Measurements from ENCODE around the gene SACM1L. TPM values are rescaled to one million over a fixed set of nuclear protein-coding genes. Genes with fewer than 3 reads are reported as not detected.
A peak's percentile ranks its signal among the peaks of the same experiment; 100 is the strongest.

SACM1L gene
- total and polyA plus RNA-seq, 2 of the 13 experiments (the other 11 are each of a cell fraction or from before 2014, with no cell fraction given): 15.1 to 27.8 TPM

DNA sequence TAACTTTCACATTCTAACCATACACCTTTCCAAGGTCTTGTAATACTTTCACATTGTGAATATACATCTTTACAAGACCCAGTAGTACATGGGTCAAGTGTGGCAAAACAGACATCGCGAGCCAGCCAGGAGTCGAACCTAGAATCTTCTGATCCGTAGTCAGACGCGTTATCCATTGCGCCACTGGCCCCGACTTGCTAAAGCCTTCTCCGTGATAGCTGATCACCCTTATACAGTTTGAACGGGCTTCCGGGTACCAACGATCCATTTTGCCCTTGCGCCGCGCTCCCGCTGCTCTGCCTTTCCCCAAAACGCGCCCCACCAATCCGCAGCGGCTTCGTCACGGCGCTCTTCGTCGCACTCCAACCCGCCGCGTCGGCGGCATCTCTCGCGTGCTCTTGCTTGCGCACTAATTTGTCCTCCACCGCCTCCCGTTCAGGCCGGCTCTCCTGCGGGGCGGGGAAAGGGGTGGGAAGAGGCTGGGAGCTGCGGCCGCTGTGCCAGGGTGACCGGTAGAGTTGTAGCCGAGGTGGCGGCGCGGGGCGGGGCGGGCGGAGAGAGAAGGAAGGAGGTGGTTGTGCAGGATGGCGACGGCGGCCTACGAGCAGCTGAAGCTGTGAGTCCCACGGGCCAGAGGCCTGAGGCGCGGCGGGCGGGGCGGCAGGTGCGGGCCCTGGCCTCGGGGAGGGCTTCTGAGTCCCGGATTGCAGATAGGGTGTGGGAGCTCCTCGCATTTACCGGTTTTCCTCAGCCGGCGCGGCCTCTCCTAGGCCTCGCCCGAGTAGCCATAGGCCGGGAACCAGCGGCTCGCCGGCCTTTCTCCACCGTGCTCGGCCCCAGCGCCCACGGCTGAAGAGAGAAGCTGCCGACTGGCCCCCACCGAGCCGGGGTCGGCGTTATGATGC is at the start of gene SACM1L (continued):
- TF ChIP-seq, protein P1, sequence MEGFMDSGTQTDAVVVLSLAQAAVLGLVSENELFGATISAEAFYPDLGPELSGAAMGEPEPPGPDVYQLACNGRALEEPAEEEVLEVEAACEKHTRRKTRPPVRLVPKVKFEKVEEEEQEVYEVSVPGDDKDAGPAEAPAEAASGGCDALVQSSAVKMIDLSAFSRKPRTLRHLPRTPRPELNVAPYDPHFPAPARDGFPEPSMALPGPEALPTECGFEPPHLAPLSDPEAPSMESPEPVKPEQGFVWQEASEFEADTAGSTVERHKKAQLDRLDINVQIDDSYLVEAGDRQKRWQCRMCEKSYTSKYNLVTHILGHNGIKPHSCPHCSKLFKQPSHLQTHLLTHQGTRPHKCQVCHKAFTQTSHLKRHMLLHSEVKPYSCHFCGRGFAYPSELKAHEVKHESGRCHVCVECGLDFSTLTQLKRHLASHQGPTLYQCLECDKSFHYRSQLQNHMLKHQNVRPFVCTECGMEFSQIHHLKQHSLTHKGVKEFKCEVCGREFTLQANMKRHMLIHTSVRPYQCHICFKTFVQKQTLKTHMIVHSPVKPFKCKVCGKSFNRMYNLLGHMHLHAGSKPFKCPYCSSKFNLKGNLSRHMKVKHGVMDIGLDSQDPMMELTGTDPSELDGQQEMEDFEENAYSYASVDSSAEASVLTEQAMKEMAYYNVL (CRISPR knock-in tag; IDR thresholded peaks at IDR 0.05; ENCODE audit: borderline replicate concordance): peak; percentile 80; the same call in 1 of the 2 replicates
- TF ChIP-seq RBM39 (IDR thresholded peaks at IDR 0.05; ENCODE audit: low read depth, low read length, poor library complexity, severe bottlenecking): peak; percentile 50
- no peak for TF ChIP-seq RFX1 (IDR thresholded peaks at IDR 0.05)
- TF ChIP-seq HNRNPK (IDR thresholded peaks at IDR 0.05; ENCODE audit: low read depth, low read length, poor library complexity, severe bottlenecking): peak; percentile 63
- no peak for TF ChIP-seq AHR (CRISPR knock-in tag; IDR thresholded peaks at IDR 0.05)
- TF ChIP-seq RBFOX2 (IDR thresholded peaks at IDR 0.05; ENCODE audit: low read depth, low read length): peak; percentile 88
- TF ChIP-seq TARDBP (CRISPR knock-in tag; IDR thresholded peaks at IDR 0.05): peak; percentile 61
- TF ChIP-seq, protein P2, sequence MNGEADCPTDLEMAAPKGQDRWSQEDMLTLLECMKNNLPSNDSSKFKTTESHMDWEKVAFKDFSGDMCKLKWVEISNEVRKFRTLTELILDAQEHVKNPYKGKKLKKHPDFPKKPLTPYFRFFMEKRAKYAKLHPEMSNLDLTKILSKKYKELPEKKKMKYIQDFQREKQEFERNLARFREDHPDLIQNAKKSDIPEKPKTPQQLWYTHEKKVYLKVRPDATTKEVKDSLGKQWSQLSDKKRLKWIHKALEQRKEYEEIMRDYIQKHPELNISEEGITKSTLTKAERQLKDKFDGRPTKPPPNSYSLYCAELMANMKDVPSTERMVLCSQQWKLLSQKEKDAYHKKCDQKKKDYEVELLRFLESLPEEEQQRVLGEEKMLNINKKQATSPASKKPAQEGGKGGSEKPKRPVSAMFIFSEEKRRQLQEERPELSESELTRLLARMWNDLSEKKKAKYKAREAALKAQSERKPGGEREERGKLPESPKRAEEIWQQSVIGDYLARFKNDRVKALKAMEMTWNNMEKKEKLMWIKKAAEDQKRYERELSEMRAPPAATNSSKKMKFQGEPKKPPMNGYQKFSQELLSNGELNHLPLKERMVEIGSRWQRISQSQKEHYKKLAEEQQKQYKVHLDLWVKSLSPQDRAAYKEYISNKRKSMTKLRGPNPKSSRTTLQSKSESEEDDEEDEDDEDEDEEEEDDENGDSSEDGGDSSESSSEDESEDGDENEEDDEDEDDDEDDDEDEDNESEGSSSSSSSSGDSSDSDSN (CRISPR knock-in tag; IDR thresholded peaks at IDR 0.05): peak; percentile 99
- TF ChIP-seq CENPX (CRISPR knock-in tag; IDR thresholded peaks at IDR 0.05): no peak
- TF ChIP-seq PHF5A (CRISPR knock-in tag; IDR thresholded peaks at IDR 0.05; ENCODE audit: low read depth, unreplicated experiment): peak; percentile 70
- TF ChIP-seq, protein P3, sequence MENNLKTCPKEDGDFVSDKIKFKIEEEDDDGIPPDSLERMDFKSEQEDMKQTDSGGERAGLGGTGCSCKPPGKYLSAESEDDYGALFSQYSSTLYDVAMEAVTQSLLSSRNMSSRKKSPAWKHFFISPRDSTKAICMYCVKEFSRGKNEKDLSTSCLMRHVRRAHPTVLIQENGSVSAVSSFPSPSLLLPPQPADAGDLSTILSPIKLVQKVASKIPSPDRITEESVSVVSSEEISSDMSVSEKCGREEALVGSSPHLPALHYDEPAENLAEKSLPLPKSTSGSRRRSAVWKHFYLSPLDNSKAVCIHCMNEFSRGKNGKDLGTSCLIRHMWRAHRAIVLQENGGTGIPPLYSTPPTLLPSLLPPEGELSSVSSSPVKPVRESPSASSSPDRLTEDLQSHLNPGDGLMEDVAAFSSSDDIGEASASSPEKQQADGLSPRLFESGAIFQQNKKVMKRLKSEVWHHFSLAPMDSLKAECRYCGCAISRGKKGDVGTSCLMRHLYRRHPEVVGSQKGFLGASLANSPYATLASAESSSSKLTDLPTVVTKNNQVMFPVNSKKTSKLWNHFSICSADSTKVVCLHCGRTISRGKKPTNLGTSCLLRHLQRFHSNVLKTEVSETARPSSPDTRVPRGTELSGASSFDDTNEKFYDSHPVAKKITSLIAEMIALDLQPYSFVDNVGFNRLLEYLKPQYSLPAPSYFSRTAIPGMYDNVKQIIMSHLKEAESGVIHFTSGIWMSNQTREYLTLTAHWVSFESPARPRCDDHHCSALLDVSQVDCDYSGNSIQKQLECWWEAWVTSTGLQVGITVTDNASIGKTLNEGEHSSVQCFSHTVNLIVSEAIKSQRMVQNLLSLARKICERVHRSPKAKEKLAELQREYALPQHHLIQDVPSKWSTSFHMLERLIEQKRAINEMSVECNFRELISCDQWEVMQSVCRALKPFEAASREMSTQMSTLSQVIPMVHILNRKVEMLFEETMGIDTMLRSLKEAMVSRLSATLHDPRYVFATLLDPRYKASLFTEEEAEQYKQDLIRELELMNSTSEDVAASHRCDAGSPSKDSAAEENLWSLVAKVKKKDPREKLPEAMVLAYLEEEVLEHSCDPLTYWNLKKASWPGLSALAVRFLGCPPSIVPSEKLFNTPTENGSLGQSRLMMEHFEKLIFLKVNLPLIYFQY (CRISPR knock-in tag; IDR thresholded peaks at IDR 0.05; ENCODE audit: borderline replicate concordance): no peak; the same call in 1 of the 2 replicates
- no peak for TF ChIP-seq ZNF761 (CRISPR knock-in tag; conservative IDR thresholded peaks at IDR 0.05)
- TF ChIP-seq RAD21 (CRISPR knock-in tag; IDR thresholded peaks at IDR 0.05): peak; percentile 24; the same call in 1 of the 2 replicates
- TF ChIP-seq HNRNPH1 (optimal IDR thresholded peaks at IDR 0.05; ENCODE audit: low read depth, low read length): no peak
- TF ChIP-seq SYNCRIP (IDR thresholded peaks at IDR 0.05; ENCODE audit: insufficient read depth, low read depth, low read length): no peak
- TF ChIP-seq ZMYM2 (CRISPR knock-in tag; IDR thresholded peaks at IDR 0.05): no peak
- TF ChIP-seq NR2C2 (CRISPR knock-in tag; IDR thresholded peaks at IDR 0.05; ENCODE audit: borderline replicate concordance): peak; percentile 62; the same call in 1 of the 2 replicates
- TF ChIP-seq, protein P4, sequence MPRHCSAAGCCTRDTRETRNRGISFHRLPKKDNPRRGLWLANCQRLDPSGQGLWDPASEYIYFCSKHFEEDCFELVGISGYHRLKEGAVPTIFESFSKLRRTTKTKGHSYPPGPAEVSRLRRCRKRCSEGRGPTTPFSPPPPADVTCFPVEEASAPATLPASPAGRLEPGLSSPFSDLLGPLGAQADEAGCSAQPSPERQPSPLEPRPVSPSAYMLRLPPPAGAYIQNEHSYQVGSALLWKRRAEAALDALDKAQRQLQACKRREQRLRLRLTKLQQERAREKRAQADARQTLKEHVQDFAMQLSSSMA (CRISPR knock-in tag; IDR thresholded peaks at IDR 0.05): peak; percentile 93; the same call in 1 of the 2 replicates
- peak; percentile 60; the same call in 1 of the 2 replicates for TF ChIP-seq FOXO1 (CRISPR knock-in tag; IDR thresholded peaks at IDR 0.05)
